ENCODE data around the gene NKD2.
"Not testable (repeated sequence)": the region's sequence is repeated elsewhere in the genome, so short reads cannot be mapped to it uniquely, and the experiment has no call there.

NKD2 gene

GRCh38 chr5:1014781-1015221 lies 6.2 kb downstream of the NKD2 start:
- DNase-seq = no peak

- no peak for DNase-seq
These were observed 6.9 kb downstream of the NKD2 start for GRCh38 chr5:1015507-1015906.

- no peak for DNase-seq
These were observed 7.4 kb downstream of the NKD2 start for GRCh38 chr5:1016036-1016435.

- DNase-seq = no peak
These were observed 7.9 kb downstream of the NKD2 start for GRCh38 chr5:1016476-1016875.

- no peak for DNase-seq
These were observed 8.5 kb downstream of the NKD2 start for GRCh38 chr5:1017056-1017455.

- DNase-seq = no peak
These were observed 9.3 kb downstream of the NKD2 start for GRCh38 chr5:1017691-1018455.

- no peak for DNase-seq
These were observed 10.0 kb downstream of the NKD2 start for GRCh38 chr5:1018596-1018995.

GRCh38 chr5:1019001-1019905 lies 10.7 kb downstream of the NKD2 start:
- no peak for DNase-seq

GRCh38 chr5:1020452-1020961 lies 11.9 kb downstream of the NKD2 start:
- no peak for DNase-seq

- DNase-seq = no peak
These were observed 12.8 kb downstream of the NKD2 start for GRCh38 chr5:1021136-1021968.

- not testable (repeated sequence) for DNase-seq
These were observed 13.4 kb downstream of the NKD2 start for GRCh38 chr5:1021969-1022336.

GRCh38 chr5:1026700-1027621 lies 18.4 kb downstream of the NKD2 start:
- DNase-seq = no peak

GRCh38 chr5:1027631-1028441 lies 19.2 kb downstream of the NKD2 start:
- no peak for DNase-seq

- no peak for DNase-seq
These were observed 20.1 kb downstream of the NKD2 start for GRCh38 chr5:1028481-1029281.

- DNase-seq = no peak
These were observed 20.8 kb downstream of the NKD2 start for GRCh38 chr5:1029282-1029944.

- no peak for DNase-seq
These were observed 21.5 kb downstream of the NKD2 start for GRCh38 chr5:1029945-1030625.

- DNase-seq = no peak
These were observed 22.2 kb downstream of the NKD2 start for GRCh38 chr5:1030801-1031271.

GRCh38 chr5:1031306-1031959 lies 22.8 kb downstream of the NKD2 start:
- no peak for DNase-seq

Measured in stimulated activated CD4-positive, alpha-beta T cell treated with anti-CD3 and anti-CD28 coated beads, Interleukin-1b, Interleukin-23, amount 100 ng/mL, for 48 hours (primary cell).